H54 (cell line): ENCODE results near the gene IQSEC3.

ENCODE experiments used
- DNase-seq: peaks from one replicate; pipeline ENCODE4 v3.0.0; 2011; ENCODE audit warnings: low spot score, mixed read lengths; ENCODE audit not compliant: insufficient read length
- FAIRE-seq: peaks from 3 replicates; lab custom pipeline; 2011; peaks lifted over from hg19 to GRCh38; lab: Jason Lieb, UNC
- POLR2A ChIP-seq: IDR thresholded peaks from 2 replicates; pipeline ENCODE4 v1.6.1; 2011; ENCODE audit warnings: low read depth, mild to moderate bottlenecking, low read length

The IQSEC3 gene

GRCh38 chr12:225012-225411 is 158.4 kb downstream of the IQSEC3 start:
- FAIRE-seq (no peak), DNase-seq (no peak)
- no peak for TF ChIP-seq POLR2A

DNA sequence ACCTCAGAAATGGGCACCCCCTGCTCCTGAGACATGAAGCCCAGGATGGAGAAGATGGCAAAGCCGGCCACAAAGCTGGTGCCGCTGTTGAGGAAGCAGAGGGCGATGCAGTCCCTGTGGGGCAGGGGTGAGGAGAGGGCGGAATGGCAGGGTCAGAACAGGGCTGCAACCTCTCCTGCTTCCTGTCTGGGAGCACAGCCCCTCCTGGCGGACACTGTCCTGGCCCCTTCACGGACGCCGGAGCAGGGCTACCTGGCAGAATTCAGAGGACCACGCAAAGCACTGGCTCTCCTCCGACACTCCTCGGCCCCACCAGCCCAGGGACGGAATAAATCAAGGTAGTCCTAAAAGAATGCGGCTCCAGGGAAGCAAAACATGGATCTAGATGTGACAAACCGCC is 159.8 kb downstream of the IQSEC3 start:
- no peak for FAIRE-seq
- no peak for DNase-seq
- TF ChIP-seq POLR2A: no peak

DNA sequence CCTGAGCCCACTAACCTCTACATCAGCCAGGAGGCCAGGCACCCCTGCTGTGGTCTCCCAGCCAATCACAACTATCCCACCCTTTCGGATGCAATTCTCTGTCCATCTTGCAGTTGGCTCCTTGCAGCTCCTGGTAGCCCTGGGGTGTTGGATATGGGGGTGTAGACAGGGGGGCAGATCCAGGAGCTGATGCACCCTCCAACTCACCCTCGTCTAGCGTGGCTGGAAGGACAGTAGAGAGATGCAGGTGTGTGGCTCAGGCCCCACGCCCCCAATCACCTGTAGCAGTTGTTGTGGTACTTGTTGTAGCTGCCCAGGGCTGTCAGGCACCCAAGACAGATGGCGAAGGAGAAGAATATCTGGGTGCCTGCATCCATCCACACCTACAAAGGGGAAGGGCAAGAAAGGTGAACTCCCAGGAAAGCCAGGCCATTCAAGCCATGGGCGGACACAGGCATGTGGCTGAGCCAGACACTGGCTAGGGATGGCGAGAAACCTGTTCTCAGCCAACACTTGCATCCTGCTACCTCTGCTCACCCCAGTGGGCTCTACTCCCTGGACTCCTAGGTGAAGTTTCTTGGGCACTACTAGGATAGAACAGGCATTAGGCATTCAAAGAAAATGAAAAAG is 160.8 kb downstream of the IQSEC3 start:
- FAIRE-seq: no peak
- no peak for TF ChIP-seq POLR2A
- DNase-seq: no peak
